Lung (tissue), 12 donors: ENCODE results near the gene MRC2. TPM values are rescaled to one million over a fixed set of nuclear protein-coding genes. Genes with fewer than 3 reads are reported as not detected.

ENCODE experiments used
- ATAC-seq: fragments of 200-7000 bp; cut with Tn5 transposase; one replicate; pipeline ENCODE4 v1.9.1; 2020; ENCODE audit warnings: moderate number of reproducible peaks; ENCODE audit not compliant: insufficient read depth, low FRiP score
- DNase-seq, 3 donors: peaks; one replicate each; pipeline ENCODE4 v3.0.0-alpha.2; 2013 to 2017
- H3K27ac ChIP-seq, 2 donors: one replicate each; pipeline ENCODE4 v1.5.1; 2013; ENCODE audit warnings: mild to moderate bottlenecking in 2 of 2, moderate library complexity in 2 of 2, control low read depth in 1 of 2, inconsistent platforms in 1 of 2, low read depth in 1 of 2, low read length in 1 of 2
- H3K27me3 ChIP-seq, 3 donors: one replicate each; pipeline ENCODE4 v1.5.1; 2013; ENCODE audit warnings: low read length in 2 of 3; ENCODE audit not compliant: control insufficient read depth in 3 of 3, insufficient read depth in 3 of 3
- H3K36me3 ChIP-seq, 4 donors: one replicate each; pipeline ENCODE4 v1.5.1; 2013; ENCODE audit warnings: low read length in 4 of 4, mild to moderate bottlenecking in 1 of 4, moderate library complexity in 1 of 4; ENCODE audit not compliant: control insufficient read depth in 4 of 4, insufficient read depth in 4 of 4
- H3K4me1 ChIP-seq, 5 donors: one replicate each; pipeline ENCODE4 v1.5.1; 2013; ENCODE audit warnings: low read length in 5 of 5, mild to moderate bottlenecking in 2 of 5, moderate library complexity in 1 of 5; ENCODE audit not compliant: control insufficient read depth in 5 of 5, insufficient read depth in 5 of 5
- H3K4me3 ChIP-seq: one replicate; pipeline ENCODE4 v1.5.1; 2013; ENCODE audit warnings: mild to moderate bottlenecking, control low read depth, moderate library complexity
- H3K9ac ChIP-seq, 2 donors: one replicate each; pipeline ENCODE4 v1.5.1; 2013; ENCODE audit warnings: low read length in 2 of 2, control low read depth in 1 of 2; ENCODE audit not compliant: insufficient read depth in 1 of 2
- H3K9me3 ChIP-seq, 4 donors: one replicate each; pipeline ENCODE4 v1.5.1; 2013; ENCODE audit warnings: low read length in 3 of 4, mild to moderate bottlenecking in 1 of 4, moderate library complexity in 1 of 4; ENCODE audit not compliant: control insufficient read depth in 4 of 4, insufficient read depth in 3 of 4
- WGBS, 2 donors: extraction: QIAGEN DNeasy Blood & Tissue Kit; methylation state at CpG; one replicate each; pipeline ENCODE4 v1.1.7; 2013; 5-methylcytosine and 5-hydroxymethylcytosine counted together
- polyA plus RNA-seq, 2 donors: library from polyadenylated mRNA; stranded (reverse); fragments of 200-250 nt; gene quantifications; one replicate each; pipeline ENCODE4 v1.2.1, GENCODE V29; 2013
- total RNA-seq, 2 donors: library from RNA; depleted of rRNA in 1 of 2; stranded (reverse); fragments of >200 nt in 1 of 2; gene quantifications; one replicate each; pipeline ENCODE4 v1.2.1, GENCODE V29; 2014 to 2021
- TF ChIP-seq, protein P1 (sequence below): IDR thresholded peaks from 2 replicates; pipeline ENCODE4 v1.5.1; 2012; ENCODE audit warnings: mild to moderate bottlenecking; ENCODE audit errors: control extremely low read depth, extremely low read depth
- donor health status: control.
- donor health status: control.
- donor health status: Bipolar disorder and iron deficiency.
- donor health status: healthy.
- donor health status: DM: yes; HTN: yes; CAD: no.

The MRC2 gene
- total and polyA plus RNA-seq, 4 donors: 15.9 to 82.3 (median 68.5) TPM

DNA sequence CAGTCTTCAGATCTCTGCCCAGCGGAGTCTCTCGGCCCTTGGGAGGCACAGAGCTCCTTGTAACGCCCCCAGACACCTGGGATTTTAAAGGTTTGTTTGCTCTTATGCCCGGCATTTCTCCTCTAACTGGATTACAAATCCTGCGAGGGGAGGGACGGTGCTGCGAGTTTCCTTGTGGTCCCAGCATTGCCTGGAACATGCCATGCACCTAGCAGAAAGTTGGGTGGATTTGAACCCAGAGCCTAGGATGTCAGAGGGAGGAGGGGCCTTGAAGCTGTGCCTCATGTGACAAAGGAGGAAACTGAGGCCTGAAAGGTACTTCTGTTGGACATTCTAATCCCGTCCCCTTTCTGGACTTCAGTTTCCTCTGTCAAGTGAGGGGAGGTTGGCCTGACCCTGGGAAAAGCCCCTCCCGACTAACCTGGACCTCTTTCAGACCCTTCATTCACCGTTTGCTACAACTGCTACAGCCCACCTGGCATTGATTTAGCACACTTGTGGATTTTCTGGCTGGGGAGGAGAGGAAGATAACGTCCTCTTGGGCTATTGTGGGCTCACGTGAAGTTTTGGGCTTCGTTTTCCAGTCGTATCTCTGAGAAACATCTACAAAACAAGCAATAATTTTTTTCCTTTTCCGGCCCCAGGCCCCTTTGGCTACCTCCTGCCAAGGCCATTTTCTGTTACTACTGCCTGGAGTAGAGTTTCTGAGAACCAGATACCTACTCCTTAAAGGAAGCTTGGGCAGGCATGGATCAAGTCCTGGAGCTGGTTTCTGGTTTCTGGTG lies 30.9 kb downstream of the MRC2 start:
- peaks cover 0 to 7% (median under 1%) of the 10 kb centered on the region in 4 donors for H3K9me3 ChIP-seq

DNA sequence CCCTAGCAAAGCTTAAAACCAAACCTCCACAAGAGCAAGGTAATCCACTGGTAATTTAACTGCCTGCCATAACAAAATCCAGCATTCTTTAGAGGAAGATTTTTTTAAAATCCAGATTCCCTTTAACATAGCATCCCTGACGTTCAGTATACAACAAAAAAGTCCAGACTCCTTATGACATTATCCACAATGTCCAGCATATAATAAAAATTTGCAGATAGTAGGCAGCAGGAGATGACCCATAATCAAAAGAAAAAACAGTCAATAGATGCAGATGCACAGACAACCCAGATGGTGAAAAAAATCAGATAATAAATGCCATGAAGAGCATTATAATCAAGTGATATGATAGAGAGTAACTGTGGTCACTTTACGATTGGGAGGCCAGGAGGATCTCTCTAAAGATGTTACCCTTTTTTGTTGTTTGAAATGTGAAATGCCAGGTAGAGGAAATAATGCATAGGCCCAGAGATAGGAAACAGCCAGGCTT lies 33.2 kb downstream of the MRC2 start:
- H3K9me3 ChIP-seq: peaks cover 0 to 7% (median under 1%) of the 10 kb centered on the region in 4 donors
- H3K27me3 ChIP-seq: no peaks in the 10 kb centered on the region
- TF ChIP-seq, protein P1, sequence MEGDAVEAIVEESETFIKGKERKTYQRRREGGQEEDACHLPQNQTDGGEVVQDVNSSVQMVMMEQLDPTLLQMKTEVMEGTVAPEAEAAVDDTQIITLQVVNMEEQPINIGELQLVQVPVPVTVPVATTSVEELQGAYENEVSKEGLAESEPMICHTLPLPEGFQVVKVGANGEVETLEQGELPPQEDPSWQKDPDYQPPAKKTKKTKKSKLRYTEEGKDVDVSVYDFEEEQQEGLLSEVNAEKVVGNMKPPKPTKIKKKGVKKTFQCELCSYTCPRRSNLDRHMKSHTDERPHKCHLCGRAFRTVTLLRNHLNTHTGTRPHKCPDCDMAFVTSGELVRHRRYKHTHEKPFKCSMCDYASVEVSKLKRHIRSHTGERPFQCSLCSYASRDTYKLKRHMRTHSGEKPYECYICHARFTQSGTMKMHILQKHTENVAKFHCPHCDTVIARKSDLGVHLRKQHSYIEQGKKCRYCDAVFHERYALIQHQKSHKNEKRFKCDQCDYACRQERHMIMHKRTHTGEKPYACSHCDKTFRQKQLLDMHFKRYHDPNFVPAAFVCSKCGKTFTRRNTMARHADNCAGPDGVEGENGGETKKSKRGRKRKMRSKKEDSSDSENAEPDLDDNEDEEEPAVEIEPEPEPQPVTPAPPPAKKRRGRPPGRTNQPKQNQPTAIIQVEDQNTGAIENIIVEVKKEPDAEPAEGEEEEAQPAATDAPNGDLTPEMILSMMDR: no peak
- peaks cover 0 to 24% (median 11%) of the 10 kb centered on the region in 5 donors for H3K4me1 ChIP-seq
- WGBS, 2 donors: 94 to 98% methylated on average over 2 of the region's 2 CpGs
- ATAC-seq (no peak), DNase-seq (no peak)
- H3K4me3 ChIP-seq: no peak overlapping the region
- H3K36me3 ChIP-seq: peaks cover 0 to 16% (median 4%) of the 10 kb centered on the region in 4 donors
- H3K9ac ChIP-seq: no peak overlapping the region
- H3K27ac ChIP-seq: no peak overlapping the region

More for the DNA sequence above, 30.9 kb downstream of the MRC2 start:
- 79 to 90% methylated on average over 15 of the region's 15 CpGs for WGBS, 2 donors
- Histone ChIP-seq H3K9ac (no peak overlapping the region), H3K4me1 (peaks cover 0 to 42% (median 26%) of the 10 kb centered on the region in 5 donors), H3K27me3 (no peaks in the 10 kb centered on the region), H3K36me3 (peaks cover 0 to 16% (median 4%) of the 10 kb centered on the region in 4 donors), H3K4me3 (no peak overlapping the region), H3K27ac (no peak overlapping the region)
- DNase-seq: no peak
- ATAC-seq: no peak
- TF ChIP-seq, protein P1: no peak

DNA sequence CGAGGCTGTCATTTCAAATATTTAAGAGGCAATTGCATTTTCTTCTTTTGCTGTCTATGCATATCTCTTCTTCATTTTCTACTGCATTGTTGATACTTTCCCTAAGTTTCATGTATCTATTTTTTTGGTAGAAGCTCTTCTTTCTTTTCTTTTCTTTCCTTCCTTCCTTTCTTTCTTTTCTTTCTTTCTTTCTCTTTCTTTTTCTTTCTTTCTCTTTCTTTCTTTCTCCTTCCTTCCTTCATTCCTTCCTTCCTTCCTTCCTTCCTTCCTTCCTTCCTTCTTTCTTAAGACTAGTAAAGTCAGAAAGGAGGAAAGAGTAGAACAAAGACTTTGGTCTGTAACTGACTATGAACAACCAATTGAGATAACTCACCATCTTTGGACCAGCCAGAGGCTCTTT lies 33.9 kb downstream of the MRC2 start:
- Histone ChIP-seq H3K4me1 (peaks cover 0 to 17% (median 9%) of the 10 kb centered on the region in 5 donors), H3K27ac (no peak overlapping the region), H3K27me3 (no peaks in the 10 kb centered on the region), H3K36me3 (peaks cover 0 to 16% (median 6%) of the 10 kb centered on the region in 4 donors), H3K4me3 (no peak overlapping the region), H3K9me3 (peaks cover 0 to 7% (median under 1%) of the 10 kb centered on the region in 4 donors), H3K9ac (no peak overlapping the region)
- DNase-seq (no peak), ATAC-seq (no peak)
- TF ChIP-seq, protein P1: no peak
- WGBS, 2 donors: 97 to 100% methylated on average over 1 of the region's 1 CpG
